Bronchial epithelial cell (primary cell): ENCODE data around the gene AMDHD2. TPM values are rescaled to one million over a fixed set of nuclear protein-coding genes. Genes with fewer than 3 reads are reported as not detected.
A peak's percentile ranks its signal among the peaks of the same experiment; 100 is the strongest.

Source experiments
- DNase-seq: peaks from one replicate; pipeline ENCODE4 v3.0.0-alpha.2; 2010; ENCODE audit warnings: low read depth
- FAIRE-seq: peaks from 2 replicates; lab custom pipeline; 2011; peaks lifted over from hg19 to GRCh38; lab: Jason Lieb, UNC
- H3K27me3 ChIP-seq: 2 replicates; pipeline ENCODE4 v1.5.1; 2011; ENCODE audit warnings: low read length; ENCODE audit not compliant: control insufficient read depth, insufficient read depth
- H3K36me3 ChIP-seq: 2 replicates; pipeline ENCODE4 v1.5.1; 2011; ENCODE audit warnings: low read length; ENCODE audit not compliant: control insufficient read depth, insufficient read depth
- H3K4me3 ChIP-seq: 2 replicates; pipeline ENCODE4 v1.5.1; 2011; ENCODE audit warnings: mild to moderate bottlenecking, low read depth, low read length, control low read depth
- CTCF ChIP-seq: IDR thresholded peaks from 2 replicates; pipeline ENCODE4 v1.5.1; 2011; ENCODE audit warnings: mild to moderate bottlenecking, moderate library complexity, low read length, control low read depth, inconsistent platforms; ENCODE audit not compliant: insufficient read depth, severe bottlenecking
- total RNA-seq: library from RNA; depleted of rRNA; stranded (reverse); fragments of >200 nt; gene quantifications from 2 replicates; pipeline ENCODE4 v1.2.1, GENCODE V29; 2014

AMDHD2 gene
- total RNA-seq, 1 donor from 2014 or later, result 35.8 TPM

- H3K4me3 ChIP-seq, result peak overlapping the region; percentile 97
- no peak for FAIRE-seq
- DNase-seq, result no peak
- H3K36me3 ChIP-seq, result peaks cover 7% of the 10 kb centered on the region
- H3K27me3 ChIP-seq, result no peaks in the 10 kb centered on the region
- no peak for TF ChIP-seq CTCF
Measured at GRCh38 chr16:2512735-2513404, 7.3 kb upstream of the AMDHD2 start.

GRCh38 chr16:2513405-2514332 lies 6.5 kb upstream of the AMDHD2 start, which contains the start of gene ATP6V0C:
ATP6V0C (plus strand) TSS chr16:2513952; CDS start chr16:2514104, 152 bp downstream.
- H3K27me3 ChIP-seq, result no peaks in the 10 kb centered on the region
- DNase-seq (peak; percentile 70), FAIRE-seq (no peak)
- peaks cover 9% of the 10 kb centered on the region for H3K36me3 ChIP-seq
- TF ChIP-seq CTCF, result no peak
- peak within 1 kb of the TSS; percentile 97 for H3K4me3 ChIP-seq

GRCh38 chr16:2514333-2515179 lies 5.6 kb upstream of the AMDHD2 start:
- FAIRE-seq, result no peak
- no peak for DNase-seq
- Histone ChIP-seq H3K27me3 (no peaks in the 10 kb centered on the region), H3K4me3 (peak overlapping the region; percentile 97), H3K36me3 (peaks cover 16% of the 10 kb centered on the region)
- TF ChIP-seq CTCF, result no peak

GRCh38 chr16:2515180-2515851 lies 4.9 kb upstream of the AMDHD2 start:
- Histone ChIP-seq H3K36me3 (peaks cover 19% of the 10 kb centered on the region), H3K4me3 (peak overlapping the region; percentile 97), H3K27me3 (no peaks in the 10 kb centered on the region)
- TF ChIP-seq CTCF, result no peak
- DNase-seq (no peak), FAIRE-seq (no peak)
